HG02885 (cell line): ENCODE data around the gene ROR1.
"Not testable (repeated sequence)": the region's sequence is repeated elsewhere in the genome, so short reads cannot be mapped to it uniquely, and the experiment has no call there.

Experiments
- ATAC-seq: cut with Tn5 transposase; IDR thresholded peaks from one replicate; pipeline ENCODE4 v1.9.1; 2021; ENCODE audit warnings: mild to moderate bottlenecking; ENCODE audit not compliant: unreplicated experiment, poor library complexity

Gene ROR1

DNA sequence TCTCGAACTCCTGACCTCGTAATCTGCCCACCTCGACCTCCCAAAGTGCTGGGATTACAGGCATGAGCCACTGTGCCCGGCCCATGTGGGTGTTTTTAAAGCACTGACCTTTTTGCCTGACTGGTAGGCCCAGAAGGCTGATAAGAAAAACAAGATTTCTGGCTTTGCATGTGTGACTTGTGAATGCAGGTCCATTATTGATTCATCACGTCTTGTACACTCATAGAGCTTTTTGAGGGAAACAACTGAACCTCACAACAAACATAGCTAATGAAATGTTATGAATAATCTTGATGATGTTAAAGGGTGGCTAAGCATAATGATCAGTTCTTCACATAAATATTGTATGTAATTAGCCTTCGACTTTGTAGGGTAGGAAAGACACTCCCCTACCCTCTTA, 288.7 kb downstream of the ROR1 start:
- ATAC-seq, result no peak

DNA sequence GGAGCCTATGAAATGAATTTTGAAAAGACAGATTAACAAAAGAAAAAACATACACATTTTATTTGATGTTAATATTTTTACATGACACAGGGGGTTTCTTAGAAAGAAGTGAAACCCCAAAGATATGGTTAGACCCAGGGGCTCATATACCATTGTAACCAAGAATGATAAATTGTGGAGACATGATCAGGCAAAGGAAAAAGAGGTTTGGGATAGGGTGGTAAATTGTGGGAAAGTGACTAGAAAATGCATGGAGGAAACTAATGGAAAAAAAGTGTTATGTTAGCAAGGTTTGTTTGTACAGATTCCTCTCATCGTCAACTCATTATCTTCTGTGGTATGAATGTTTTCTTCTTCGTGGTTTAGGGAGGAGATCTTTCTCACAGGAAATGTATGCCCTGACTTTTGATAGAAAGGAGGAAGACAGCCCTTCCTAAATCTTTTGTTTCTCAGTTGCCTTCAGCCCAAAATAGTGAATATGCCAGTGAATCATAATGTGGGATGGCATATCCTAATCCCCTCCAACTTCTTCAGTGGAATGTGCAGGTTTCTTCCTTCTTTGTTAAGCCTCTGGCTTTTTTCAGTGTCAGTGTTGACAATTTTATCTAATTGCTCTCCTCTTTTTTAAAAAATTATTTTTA, 289.2 kb downstream of the ROR1 start:
- ATAC-seq, result no peak

DNA sequence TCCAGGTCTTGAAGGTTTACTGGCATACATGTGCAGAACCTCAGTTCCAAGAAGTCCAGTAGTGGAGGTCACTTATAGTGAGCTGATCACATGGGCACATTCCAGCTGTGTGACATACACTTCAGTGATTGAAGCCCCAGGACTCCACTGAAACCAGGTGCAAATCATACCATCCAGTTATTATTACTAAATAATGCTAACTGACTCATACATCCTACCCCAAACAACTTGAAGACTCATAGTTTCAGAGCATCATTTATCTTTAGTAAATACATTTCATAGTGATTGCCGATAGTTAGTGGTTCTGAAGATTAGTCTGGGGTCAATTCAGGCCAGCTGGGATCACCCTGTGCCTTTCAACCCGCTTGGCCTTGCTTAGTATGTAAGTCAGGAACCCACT, 291.8 kb downstream of the ROR1 start:
- ATAC-seq, result no peak

DNA sequence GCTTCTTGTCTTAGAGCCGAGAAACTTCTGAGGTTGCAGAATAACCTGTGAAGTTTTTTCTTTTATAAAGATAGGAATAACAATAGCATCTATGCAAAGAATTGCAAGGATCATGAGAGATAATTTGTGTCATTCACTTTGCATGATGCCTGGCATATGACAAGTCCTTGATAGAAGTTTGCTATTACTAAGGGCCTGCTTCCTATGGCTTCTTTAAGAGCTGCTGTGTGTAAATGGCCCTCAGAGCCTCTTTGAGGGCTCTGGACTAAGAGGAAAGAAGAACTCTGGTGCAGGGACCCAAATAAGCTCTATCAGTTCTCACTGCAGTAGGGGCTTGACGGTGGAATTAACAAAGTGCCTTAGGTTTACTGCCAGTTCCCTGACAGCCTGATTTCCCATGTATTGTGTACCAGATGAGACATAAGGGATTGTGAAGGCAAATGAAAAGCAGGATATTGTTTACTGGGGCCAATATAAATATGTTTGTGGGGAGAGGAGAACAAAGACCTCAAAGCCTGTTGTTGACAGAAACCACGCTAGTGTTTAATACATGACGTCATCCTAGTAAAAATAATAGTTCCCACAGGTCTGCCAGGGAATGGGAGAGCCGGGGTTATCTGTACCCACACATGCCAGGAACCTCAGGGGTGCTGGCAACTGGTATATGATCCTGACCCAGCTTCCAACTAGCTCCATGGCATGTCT, 298.4 kb downstream of the ROR1 start:
- no peak for ATAC-seq

DNA sequence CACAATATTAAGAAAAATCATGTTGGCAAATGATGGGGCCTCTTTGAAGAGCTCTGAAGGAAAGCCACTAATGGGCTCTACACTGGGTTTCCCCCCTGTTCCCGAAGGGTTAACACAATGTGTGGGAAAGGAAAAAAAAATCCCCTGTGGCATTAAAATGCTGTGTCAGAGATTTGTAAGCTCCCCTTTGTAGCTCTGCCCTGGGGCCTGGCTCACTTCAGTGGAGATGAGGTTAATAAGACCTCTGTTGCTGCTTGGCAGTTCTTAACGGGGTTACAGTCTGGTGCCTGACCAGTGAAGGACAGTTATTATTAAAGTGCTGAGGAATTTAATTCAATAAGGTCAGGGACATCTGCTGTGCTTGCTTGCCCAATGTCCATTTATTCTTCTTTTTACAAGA, 299.9 kb downstream of the ROR1 start:
- no peak for ATAC-seq

DNA sequence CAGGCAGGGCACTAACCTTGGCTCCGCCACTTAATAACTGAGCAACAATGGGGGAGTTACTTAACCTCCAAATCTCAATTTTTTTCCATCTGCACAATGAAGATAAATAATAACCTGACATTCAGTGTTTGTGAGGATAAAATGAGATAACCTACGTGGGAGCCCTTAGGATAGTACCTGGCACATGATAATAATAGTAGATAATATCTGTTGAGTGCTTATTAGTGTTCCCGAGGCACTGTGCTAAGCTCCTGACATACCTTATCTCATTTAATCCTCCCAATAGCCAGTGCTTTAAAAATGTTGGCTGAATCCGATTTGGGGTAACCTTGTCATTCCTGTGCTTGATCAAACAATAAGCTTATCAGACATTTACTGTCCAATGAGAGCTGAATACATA, 300.9 kb downstream of the ROR1 start:
- ATAC-seq, result no peak

DNA sequence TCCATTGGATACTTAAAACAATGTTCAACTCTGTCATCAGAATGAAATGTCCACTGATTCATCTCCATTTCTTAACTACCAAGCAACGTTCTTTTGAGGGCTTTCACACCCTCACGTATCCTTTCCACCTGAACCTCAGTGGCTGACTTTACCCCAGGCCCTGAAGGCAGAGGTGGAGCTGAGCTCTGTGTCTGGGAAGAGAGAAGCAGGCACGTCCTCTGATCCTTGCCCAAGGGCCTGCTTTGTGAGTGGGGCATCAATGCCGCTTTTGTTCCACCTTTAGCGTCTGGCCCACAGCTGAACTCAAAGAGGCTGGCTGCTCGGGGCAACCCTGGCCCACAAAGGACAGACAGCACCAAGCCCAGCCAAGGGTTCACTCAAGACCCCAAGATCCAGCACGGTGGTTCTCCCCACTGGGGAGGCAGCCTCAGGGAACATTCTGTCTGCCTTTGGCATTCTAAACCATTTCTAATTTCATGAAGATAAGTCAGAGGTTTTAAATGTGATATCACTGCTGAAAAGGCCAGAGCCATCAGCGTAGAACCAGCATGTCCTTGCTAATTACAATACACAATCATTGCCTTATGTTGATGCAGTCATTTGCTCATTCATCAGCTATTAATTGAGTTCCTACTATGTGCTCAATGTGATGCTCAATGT, 303.6 kb downstream of the ROR1 start:
- no peak for ATAC-seq

DNA sequence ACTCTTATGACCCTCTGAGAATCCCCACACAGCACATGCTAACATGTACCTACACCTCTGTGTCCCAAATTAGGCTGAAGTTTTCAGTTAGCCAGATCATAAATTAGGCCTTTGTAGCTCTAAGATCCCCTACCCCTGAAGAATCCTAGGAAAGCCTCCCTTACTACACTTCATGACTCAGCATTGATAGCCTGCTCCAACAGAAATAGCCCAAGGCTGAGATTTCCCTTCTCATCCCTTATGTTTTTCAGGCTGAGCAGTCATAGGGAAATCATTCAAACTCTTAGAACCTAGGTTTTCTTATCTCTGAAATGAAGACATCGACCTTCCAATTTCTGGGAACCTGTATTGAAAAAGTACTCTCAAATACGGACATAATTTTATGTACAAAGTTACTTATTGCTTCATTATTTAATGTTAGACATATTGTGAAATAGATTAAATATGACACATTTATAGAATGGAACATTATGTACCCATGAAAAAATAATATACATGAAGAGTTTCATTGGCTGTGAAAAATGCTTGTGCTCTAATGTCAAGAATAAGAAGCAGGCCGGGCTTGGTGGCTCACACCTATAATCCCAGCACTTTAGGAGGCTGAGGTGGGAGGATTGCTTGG, 307.2 kb downstream of the ROR1 start:
- no peak for ATAC-seq

DNA sequence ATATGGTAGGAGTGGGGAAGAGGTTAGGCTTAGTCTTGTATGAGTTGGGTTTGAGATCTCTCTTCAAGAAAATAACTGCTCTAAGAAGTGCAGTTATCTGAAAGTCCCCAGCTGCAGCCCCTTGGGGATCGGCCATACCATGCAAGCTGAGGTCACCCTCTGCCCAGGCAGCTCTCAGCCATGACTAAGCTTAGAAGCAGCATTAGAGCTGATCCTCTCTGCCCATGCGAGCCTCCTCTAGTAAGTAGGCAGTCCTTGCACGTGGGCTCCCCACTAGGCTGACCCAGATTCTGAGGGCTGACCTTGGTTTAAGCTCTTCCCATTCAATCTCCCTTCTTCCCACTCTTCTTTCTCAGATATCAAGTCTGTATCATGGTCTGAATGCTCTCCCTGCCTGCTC, 308.6 kb downstream of the ROR1 start:
- ATAC-seq, result no peak

DNA sequence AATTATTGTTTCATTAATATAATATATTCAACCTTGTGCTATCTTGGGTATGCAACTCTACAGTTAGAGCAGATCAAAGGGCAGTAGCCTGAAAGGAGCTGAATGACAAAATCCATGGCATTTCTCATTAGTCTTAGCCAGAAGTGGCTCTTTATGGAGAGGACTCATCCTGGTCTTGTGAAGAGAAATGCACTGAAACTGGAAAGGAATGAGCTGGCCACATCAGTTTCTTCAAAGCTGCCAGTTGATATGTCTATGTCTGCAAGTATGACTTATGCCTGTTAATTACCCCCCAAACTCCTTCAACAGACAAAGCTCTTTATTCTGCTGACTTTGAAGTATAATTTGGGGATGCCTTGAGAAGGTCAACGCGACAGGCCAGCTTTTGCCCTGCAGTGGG, 310.6 kb downstream of the ROR1 start:
- no peak for ATAC-seq

DNA sequence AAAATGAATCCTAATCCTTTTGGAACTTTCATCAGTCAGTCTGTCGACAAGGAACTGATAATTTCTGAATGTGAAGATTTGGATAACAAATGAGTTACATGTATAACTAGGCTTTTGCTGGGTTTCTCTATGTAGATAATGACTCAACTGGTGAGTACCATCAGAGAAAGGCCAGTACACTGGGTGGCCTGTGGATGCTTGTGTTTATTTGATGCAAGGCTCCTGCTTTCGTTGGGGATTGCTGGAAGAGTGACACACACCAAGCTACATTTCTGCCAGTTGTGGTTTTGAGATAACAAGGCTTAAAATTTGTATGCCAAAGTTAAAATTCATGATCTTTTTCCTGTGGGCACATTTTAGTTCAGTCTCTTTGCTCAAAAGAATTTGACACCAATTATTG, 314.0 kb downstream of the ROR1 start:
- ATAC-seq, result no peak

DNA sequence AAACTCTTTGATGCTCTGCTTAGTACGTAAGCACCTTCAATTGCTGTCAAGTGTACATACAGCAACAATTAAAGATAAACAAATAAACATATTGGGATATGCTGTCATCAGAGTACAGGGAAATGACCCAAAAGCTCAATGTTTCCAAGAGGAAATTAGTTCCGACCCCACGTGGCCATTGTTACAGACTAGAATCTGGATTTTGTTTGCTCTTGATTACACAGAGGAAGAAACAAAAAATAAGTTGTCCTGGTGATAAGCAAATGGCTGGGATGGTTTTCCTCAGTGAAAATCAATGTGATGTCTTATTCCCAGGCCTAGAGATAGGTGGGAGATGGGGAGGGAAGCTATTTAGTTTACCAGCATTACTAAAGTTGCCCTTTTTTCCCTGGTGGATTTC, 316.6 kb downstream of the ROR1 start:
- ATAC-seq, result no peak

DNA sequence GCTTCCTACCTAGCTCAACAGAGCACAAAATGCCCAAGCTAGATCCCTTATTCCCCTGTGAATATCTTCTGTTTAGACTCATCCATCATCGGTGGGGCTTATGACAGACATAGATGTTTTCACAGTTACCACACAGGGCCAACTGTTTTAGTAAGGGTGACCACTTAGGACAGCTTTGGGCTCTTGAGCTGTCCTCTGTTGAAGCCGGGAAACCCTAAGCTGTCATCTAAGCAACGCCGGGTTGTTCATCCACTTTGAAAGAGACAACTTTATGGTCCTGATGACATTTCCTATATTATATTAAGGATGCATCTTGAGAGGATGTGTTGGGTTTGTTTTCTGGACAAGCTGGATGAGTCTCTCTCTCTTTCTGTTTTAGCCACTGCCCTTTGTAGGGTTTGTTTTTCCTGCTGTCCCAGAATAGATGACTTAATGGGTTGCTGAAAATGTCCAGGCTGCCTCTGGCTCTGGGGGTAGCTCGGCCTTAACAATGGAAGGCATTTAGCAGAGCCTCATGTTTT, 319.1 kb downstream of the ROR1 start:
- no peak for ATAC-seq

DNA sequence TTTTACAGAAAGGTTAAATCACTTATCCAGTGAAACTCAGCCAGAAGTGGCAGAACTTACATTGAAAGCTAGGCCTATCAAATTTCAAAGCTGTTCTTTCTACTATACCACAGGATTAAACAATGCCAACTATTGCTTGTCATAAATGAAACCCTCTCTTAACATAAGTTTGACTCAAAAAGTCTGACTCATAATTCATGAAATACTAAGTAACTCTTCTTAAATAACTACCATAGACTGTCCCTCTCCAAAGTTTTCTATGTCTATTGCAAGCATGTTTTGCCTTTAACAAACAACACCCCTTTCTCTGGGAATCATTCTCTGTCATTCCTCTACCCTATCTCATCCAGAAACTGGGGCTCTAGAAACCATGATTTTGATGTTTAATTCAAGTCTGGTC, 320.1 kb downstream of the ROR1 start:
- ATAC-seq, result no peak

DNA sequence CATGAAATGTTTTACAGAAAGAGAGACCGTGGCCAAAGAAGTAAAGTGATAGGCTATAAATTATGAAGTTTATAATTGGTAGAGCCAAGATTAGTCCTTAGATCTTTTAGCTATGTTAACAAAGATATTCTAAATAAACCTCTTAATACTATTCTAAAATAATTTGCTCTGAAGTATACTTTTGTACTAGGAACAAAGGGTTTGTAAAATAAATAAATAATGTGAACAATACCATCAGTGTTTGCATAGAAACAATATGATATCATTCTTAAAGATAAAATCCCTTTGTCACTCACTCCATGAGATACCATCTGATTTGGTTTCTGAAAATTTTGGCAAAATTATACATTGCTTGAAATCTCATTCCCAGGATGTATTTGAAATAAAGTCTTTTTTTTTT, 322.0 kb downstream of the ROR1 start:
- no peak for ATAC-seq

DNA sequence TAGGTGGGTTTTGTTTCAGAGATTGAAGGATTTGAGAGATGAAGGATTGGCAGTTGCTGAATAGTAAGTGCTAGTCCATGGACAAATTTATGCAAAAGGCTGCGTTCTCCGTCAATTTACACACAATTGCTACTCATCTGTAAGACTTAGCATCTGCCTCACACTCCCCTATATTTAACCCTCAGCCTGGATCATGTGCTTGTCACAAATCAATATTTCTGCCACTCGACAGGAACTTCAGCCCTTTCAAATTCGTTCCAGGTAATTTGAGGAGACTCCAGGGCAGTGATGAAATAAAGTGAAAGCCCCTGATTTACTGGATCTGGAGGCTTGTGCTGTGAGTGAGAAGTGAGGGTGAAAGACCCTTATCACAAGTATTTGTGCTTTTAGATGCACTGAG, 324.0 kb downstream of the ROR1 start:
- ATAC-seq, result no peak

DNA sequence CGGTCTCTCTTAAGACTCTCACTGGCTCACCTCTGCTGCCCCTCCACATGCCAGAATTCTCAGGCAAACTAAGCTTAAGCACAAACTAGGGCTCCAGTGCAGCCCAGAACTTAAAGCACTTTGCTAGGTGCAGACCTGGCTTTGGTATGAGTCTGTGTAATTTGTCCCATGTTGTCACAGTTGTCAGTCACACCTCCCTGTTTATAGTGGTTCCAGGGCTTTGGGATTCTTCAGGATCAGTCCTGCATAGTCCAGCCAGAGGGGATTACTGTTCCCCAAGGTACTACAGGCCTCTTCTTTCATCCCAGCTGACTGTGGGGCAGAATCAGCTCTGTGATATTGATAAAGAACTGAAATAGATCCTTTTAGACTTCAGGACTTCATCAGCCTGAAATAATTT, 324.6 kb downstream of the ROR1 start:
- no peak for ATAC-seq

DNA sequence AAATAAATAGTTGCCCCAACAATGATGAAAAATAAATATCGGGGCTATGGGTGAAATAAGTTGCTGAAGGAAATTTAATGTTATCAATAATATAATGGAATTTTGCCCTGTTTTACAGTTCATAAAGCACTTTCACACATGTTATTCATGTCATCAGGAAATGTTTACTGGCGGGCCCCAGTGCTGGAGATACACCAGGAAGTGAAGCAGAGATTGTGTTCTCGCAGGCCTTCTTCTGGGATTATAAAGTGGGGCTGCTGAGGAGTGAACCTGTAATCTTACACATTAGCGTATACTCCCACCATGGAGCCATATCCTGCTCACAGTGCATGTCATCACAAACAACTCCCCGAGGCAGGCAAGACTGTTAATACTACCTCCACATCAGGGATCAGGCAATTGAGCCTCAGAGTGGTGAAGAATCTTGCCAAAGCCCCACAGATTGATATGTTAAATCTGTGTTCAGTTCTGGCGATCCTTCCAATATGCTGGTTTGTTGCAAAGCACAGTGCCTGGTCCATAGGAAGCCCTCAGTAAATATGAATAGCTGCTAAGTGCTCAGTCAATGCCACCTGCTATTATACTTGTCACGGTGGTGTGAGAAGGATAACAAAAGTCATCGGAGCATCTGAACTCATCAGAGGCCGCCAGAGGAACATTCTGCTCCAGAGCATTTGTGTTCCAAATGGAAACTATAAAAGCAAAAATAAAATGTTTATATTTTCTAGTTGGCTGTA, 325.2 kb downstream of the ROR1 start:
- no peak for ATAC-seq

DNA sequence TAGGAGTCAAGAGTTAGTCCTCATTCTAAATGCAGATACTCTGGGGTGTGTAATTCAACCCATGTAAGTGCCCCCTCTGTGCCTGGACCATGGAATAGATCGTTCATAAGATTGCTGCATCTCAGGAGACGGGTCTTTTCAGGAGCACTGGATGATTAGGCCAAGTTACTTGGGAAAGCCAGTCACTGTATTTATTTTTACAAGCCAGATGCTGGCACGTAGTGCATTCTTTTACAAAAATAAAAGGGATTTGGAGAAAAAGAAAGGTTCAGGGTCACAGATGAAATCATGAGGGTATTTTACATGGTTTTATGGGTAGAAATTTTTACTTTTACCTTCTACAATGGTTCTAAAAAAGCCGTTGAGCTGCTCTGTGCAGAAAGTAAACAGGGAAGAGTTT, 327.0 kb downstream of the ROR1 start:
- ATAC-seq, result no peak

DNA sequence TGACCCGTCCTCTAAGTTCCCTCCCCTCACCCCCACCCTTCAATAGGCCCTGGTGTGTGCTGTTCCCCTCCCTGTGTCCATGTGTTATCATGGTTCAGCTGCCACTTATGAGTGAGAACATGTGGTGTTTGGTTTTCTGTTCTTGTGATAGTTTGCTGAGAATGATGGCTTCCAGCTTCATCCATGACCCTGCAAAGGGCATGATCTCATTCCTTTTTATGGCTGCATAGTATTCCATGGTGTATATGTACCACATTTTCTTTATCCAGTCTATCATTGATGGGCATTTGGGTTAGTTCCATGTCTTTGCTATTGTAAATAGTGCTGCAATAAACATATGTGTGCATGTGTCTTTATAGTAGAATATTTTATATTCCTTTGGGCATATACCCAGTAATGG, 330.8 kb downstream of the ROR1 start:
- ATAC-seq, result not testable (repeated sequence)

DNA sequence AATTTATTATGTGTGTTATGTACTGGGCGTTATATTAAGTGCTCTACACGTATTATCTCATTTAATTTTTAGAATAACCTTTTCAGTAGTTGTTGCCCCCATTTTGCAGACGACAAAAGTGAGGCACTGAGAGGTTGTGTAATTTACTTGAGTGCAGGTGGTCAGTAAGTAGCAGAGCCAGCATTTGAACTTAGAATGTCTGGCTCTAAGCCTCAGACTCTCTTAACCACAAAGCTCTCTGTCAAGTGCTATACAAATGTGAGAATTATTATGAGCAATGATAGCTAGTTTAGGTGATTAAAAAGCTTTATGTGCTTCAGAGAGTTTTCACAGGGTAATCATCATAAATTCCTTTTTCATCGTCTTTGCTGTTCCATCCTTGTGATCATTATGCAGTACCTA, 333.3 kb downstream of the ROR1 start:
- no peak for ATAC-seq
